ENCODE measurements around the gene PHF21A.

The PHF21A gene

GRCh38 chr11:45934580-45935318 lies 186.5 kb downstream of the PHF21A start:
- DNase-seq (ENCODE audit: low read depth in 3 of 3) = no peak

- no peak for DNase-seq (ENCODE audit: low read depth in 3 of 3)
Measured at GRCh38 chr11:45933846-45934579, 187.2 kb downstream of the PHF21A start.

- DNase-seq (ENCODE audit: low read depth in 3 of 3) = no peak
Measured at GRCh38 chr11:45933131-45933831, 188.0 kb downstream of the PHF21A start.

- no peak for DNase-seq (ENCODE audit: low read depth in 3 of 3)
Measured at GRCh38 chr11:45932217-45932616, 189.0 kb downstream of the PHF21A start.

DNA sequence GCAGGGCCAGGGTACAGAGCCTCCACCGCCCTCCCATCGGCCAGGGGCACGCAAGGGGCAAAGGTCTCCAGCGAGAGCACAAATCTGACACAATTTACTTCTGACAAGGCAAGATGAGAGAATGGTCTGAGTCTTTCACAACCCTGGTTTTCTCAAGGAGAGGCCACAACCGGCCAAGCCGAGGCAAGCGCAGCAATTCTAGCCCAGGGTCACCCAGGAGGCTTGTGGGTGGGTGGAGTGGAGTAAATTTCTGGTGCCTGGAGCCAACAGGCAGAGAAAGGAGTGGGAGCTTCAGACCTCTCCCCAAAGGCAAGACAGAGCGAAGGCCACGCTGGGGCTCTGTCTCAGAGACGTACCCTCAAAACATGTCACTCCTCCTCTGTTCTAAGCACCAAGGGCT lies 189.5 kb downstream of the PHF21A start:
- no peak for DNase-seq (ENCODE audit: low read depth in 3 of 3)

DNA sequence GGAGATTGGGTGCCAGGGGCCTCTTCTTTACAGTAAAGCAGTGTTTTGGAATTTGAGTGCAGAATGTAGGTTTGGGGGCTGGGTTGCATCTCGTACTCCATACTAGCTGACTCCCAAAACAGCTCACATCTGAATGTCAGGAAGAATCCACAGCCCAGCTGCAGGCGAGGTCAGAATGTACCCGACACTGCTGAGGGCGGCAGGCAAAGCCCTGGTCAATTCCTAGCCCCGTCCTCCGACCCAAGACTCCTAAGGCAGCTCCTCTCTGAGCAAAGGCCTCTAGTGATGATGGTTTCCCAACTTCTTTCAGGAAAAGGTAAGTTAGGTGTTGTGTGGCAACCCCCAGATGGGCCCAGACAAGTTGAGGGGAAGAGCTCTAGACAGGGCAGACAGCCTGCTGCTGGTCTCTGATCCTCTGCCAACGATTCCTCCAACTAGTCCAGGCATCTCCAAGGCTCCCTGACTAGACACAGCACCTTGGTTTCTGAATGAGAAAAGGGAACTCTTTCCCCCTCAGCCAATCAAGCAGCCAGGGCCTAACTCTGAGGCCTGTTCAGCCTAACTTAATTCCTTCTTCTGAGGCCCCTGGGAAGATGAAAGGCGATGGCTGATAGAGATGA lies 190.2 kb downstream of the PHF21A start:
- no peak for DNase-seq (ENCODE audit: low read depth in 3 of 3)

DNA sequence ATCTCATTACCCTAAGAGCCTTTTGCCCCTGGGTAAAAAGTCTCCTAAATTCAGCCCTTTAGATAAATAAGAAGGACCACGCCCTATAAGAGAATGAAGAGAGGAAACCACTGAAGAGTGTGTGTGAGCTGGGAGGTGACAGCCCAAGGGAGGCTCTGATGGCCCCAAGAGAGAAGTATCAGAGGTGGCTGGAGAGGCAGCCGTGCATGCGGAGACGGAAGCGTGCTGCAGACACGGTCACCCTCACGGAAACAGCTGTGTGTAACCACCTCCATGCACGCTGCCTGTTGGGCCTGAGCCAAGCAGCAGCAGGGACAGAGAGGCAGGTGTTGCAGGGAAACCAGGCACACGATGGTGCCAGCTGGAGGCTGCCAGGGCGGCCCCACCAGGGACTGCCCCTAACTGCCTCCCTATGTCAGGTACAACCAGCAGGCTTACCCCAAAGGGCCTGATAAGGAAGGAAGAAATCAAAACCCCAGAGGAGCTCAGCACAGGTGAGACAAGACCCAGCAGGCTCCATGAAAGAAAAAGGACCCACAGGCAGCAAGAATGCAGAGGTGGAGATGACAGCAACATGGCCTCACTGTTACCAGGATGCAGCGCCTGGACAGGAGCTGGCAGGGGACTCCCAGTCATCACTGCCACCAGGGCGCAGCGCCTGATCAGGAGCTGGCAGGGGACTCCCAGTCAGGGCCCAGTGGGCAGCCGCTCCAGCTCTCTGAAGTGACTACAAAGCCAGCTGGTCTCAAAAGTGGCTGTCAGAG lies 191.0 kb downstream of the PHF21A start:
- no peak for DNase-seq (ENCODE audit: low read depth in 3 of 3)

GRCh38 chr11:45929486-45930030 lies 191.7 kb downstream of the PHF21A start:
- no peak for DNase-seq (ENCODE audit: low read depth in 3 of 3)

DNA sequence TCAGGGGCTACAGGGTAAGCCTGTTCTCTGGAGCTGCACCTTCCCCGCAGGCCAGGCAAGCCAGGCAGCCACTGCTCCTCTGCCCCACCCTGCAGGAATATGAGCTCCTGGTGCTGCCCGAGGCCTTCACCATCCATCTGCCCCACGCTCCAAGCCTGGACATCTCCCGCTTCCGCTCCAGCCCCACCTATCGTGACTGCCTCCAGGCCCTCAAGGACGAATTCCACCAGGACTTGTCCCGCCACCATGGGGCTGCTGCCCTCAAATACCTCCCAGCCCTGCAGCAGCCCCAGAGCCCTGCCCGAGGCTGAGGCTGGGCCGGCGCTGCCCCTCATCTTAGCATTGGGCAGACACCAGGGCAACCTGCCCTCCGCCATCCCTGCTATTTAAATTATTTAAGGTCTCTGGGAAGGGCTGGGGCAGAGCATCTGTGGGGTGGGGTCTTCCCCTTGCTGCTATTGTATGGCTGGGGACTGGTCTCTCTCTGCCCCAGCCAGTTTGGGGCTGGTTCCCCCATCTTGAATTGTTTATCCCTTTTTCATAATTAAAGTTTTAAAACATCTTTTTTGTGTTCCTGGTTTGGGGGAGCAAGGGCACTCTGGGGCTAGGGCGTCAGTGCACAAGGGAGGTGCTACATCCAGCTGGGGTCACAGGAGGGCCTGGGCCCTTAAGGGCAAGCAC lies 192.6 kb downstream of the PHF21A start:
- DNase-seq (ENCODE audit: low read depth in 3 of 3) = no peak

GRCh38 chr11:45927684-45928413 lies 193.4 kb downstream of the PHF21A start:
- no peak for DNase-seq (ENCODE audit: low read depth in 3 of 3)

DNA sequence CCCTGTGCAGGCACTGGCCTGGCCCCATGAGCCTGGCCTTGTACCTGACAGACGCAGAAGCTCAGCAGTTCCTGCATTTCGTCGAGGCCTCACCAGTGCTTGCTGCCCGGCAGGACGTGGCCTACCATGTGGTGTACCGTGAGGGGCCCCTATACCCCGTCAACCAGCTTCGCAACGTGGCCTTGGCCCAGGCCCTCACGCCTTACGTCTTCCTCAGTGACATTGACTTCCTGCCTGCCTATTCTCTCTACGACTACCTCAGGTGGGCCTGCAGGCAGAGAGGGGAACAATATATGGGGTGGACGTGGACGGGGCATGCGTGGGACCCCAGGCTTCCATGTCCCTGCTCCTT lies 193.9 kb downstream of the PHF21A start:
- DNase-seq (ENCODE audit: low read depth in 3 of 3) = no peak

GRCh38 chr11:45926536-45927331 lies 194.5 kb downstream of the PHF21A start:
- no peak for DNase-seq (ENCODE audit: low read depth in 3 of 3)

- no peak for DNase-seq (ENCODE audit: low read depth in 3 of 3)
Measured at GRCh38 chr11:45926001-45926401, 195.3 kb downstream of the PHF21A start.

- no peak for DNase-seq (ENCODE audit: low read depth in 3 of 3)
Measured at GRCh38 chr11:45925550-45925949, 195.7 kb downstream of the PHF21A start.

- no peak for DNase-seq (ENCODE audit: low read depth in 3 of 3)
Measured at GRCh38 chr11:45924927-45925326, 196.3 kb downstream of the PHF21A start.

- no peak for DNase-seq (ENCODE audit: low read depth in 3 of 3)
Measured at GRCh38 chr11:45924036-45924915, 197.0 kb downstream of the PHF21A start.

DNA sequence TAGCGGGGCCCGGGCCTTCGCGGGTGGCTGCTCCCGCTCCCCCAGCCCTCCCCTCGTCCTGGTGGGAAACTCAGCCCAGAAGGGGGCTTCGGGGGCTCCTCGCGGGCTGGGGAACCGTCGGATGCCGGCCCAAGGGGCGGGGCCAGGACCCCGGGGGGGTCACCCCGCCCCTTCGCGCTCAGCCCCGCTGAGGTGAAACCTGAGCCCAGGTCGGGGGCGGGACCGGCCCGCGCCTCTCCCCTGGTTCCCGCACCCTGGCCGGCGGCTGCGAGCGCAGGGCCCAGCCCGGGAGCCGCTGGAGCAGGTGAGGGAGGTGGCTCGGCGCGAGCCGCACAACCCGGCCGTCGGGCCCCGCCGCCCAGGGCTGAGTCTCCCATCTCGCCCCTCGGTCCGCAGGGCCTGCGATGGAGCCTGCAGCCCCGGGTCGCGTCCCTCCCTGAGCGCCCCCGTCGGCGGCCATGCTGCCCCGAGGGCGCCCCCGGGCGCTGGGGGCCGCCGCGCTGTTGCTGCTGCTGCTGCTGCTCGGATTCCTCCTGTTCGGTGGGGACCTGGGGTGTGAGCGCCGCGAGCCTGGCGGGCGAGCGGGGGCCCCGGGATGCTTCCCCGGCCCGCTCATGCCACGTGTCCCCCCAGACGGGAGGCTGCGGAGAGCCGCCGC lies 198.7 kb downstream of the PHF21A start, which contains the start of gene LARGE2:
Gene LARGE2 (plus strand): TSS at position 232 of the 658 bp plus-strand sequence. CDS start 227 bp downstream, at position 459.
- DNase-seq (ENCODE audit: low read depth in 3 of 3) = no peak

Measured in stimulated activated CD4-positive, alpha-beta T cell treated with anti-CD3 and anti-CD28 coated beads, TNF-alpha, amount 100 ng/mL, for 24 hours (primary cell).